H1 (cell line): ENCODE data around the gene EXO1. TPM values are rescaled to one million over a fixed set of nuclear protein-coding genes. Genes with fewer than 3 reads are reported as not detected.

Experiments used
- ASH2L ChIP-seq: fragments of 200-600, 300-600 bp; sonication (generic); IDR thresholded peaks from one replicate; pipeline ENCODE4 v1.7.1; 2017; ENCODE audit warnings: low read length
- BRCA1 ChIP-seq: IDR thresholded peaks from 2 replicates; pipeline ENCODE4 v1.6.1; 2012; ENCODE audit warnings: low read depth, low read length, improper control_type of control experiment
- RAD21 ChIP-seq, 2 experiments: IDR thresholded peaks in 1 of 2; conservative IDR thresholded peaks in 1 of 2; 2 replicates each; pipeline ENCODE4 v1.6.1; 2011; ENCODE audit warnings: low read depth in 2 of 2, low read length in 2 of 2, improper control_type of control experiment in 1 of 2, inconsistent platforms in 1 of 2, mild to moderate bottlenecking in 1 of 2, moderate library complexity in 1 of 2
- SIX5 ChIP-seq: IDR thresholded peaks from 2 replicates; pipeline ENCODE4 v1.6.1; 2011; ENCODE audit warnings: mild to moderate bottlenecking, low read depth, low read length
- USF2 ChIP-seq: IDR thresholded peaks from 2 replicates; pipeline ENCODE4 v1.6.1; 2011; ENCODE audit warnings: low read length, improper control_type of control experiment
- polyA plus RNA-seq, 7 experiments: library from polyadenylated mRNA; depleted of rRNA in 3 of 7; stranded (reverse) in 5 of 7; unstranded in 2 of 7; fragments of >200 nt in 5 of 7; fragments of 200-250 nt in 2 of 7; gene quantifications; 1 replicate in 5 of 7; 2 replicates in 1 of 7; 4 replicates in 1 of 7; pipeline versions ENCODE4 v1.2.1 to v1.2.3, GENCODE V29; 2011 to 2013; ENCODE audit warnings: missing spikeins in 2 of 7, mixed read lengths in 2 of 7
- total RNA-seq: library from RNA; stranded (reverse); fragmentation: NEBNext Ultra II Directional; extraction: Animal tissue kit (Norgen Biotek cat#: 25700); gene quantifications from 2 replicates; pipeline ENCODE4 v1.2.1, GENCODE V29; 2021

The EXO1 gene
- total and polyA plus RNA-seq, 2 of the 8 experiments (the other 6 are each of a cell fraction or from before 2014, with no cell fraction given): 9.2 to 43.0 TPM

GRCh38 chr1:241840164-241840563 is 7.8 kb upstream of the EXO1 start (continued):
- TF ChIP-seq USF2 (no peak), ASH2L (no peak), BRCA1 (no peak), SIX5 (no peak), RAD21 (IDR thresholded peaks at IDR 0.05 in 1 of 2, conservative IDR thresholded peaks at IDR 0.05 in 1 of 2; ENCODE audit: low read depth in 2 of 2, low read length in 2 of 2) (no peak)
